NCI-H1694 (cell line): ENCODE results near the gene GRIP1.

Source experiments
- DNase-seq: peaks from one replicate; lab custom pipeline; 2025; lab: John Stamatoyannopoulos, UW

GRIP1 gene

DNA sequence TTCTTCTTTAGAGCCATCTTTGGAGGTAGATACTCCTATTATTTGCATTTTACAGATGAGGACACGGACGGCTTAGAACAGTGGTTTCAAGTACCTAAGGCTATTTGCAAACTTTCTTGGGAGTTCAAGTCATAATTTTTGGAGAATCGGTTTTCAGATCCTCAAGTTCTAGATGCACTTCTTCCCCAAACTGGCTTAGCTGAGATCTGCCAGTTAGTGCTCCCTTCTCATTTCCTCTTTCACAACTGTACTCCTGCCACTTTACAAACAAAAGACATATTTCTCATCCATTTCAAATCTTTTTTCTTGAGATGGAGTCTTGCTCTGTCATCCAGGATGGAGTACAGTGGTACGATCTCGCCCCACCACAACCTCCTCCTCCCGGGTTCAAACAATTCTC lies 299.3 kb downstream of the GRIP1 start:
- DNase-seq: no peak

DNA sequence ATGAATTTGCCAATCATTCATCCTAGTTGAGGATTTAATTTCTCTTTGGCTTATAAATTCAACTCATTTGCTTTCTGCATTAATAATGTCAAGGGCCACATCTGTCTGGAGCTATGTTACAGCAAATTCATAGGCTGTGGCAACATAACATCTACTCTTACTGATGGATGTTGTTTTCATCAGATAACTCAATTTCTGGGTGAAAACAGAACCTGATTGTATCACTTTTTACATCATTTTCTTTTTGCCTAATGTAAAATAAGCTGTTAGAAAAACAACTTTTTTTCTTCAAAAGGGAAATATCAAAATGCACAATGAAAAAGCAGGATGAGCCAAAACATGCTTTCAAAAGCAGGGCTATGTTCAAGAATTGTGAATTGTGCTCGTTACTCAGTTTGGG lies 303.3 kb downstream of the GRIP1 start:
- no peak for DNase-seq

DNA sequence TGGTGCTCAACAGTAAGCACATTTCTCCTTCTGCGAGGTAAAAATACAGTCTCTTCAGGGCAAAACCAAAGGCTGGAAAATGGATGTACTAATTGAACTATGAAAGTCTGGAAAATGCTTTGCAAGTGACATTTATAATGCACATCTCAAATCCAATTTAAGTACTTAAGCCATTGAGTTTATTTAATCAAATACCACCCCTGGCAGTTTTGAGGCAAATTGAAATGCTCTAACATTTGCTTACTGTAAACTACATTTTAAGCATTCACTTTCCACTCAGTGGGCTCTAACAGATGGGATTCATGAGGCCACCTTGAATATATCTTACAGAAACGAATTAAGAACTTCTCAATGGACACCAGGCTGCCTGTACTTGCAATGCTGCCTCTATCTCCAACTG lies 306.9 kb downstream of the GRIP1 start:
- no peak for DNase-seq

DNA sequence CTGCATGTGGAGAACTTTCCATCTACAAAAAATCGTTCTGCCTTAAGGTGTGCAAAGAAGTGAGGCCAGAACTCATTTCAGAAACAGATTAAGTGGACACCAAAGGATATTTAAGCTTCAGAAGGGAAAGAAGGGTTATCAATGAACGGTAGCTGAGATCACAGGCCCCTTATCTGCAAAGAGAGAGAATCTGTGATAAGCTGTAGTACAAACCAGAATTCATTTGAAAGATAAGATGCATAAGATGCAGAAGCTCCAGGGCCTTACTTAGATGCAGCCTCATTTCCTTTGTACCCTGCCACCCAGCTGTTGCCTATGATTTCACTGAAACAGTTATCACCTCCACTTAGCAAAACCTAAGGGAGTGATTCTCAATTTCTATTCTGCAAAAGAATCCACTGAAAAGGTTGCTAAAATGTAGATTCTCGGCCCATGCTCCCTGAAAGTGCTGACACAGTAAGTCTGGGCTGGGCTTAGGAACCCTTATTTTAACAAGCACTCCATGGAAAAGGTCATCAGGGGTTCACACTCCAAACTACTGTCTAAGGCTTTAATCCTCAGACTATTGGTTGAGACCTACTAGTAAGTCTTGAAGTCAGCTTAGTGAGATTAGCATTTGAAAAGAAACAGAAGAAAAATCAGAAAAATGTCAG lies 311.7 kb downstream of the GRIP1 start:
- DNase-seq: no peak

GRCh38 chr12:66365718-66366490 lies 313.0 kb downstream of the GRIP1 start:
- DNase-seq: no peak

DNA sequence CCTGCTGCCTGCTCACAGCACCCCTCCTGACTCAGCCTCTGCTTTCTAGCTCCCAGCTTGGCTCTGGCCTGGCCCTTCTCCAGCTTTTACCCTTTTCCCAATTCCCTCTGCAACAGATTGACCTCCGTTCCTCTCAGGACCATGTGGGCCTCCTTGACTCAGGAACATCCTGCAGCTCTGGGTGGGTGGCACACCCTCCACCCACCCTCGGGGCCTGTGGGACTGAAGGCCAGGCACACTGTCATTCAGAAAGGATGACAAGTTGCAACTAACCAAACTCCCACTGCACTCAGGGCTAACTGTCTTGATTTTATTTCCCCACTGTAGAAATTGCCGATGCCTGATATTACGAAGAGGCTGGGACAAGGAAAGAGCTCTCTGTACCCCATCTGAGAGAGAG lies 317.2 kb downstream of the GRIP1 start:
- no peak for DNase-seq

DNA sequence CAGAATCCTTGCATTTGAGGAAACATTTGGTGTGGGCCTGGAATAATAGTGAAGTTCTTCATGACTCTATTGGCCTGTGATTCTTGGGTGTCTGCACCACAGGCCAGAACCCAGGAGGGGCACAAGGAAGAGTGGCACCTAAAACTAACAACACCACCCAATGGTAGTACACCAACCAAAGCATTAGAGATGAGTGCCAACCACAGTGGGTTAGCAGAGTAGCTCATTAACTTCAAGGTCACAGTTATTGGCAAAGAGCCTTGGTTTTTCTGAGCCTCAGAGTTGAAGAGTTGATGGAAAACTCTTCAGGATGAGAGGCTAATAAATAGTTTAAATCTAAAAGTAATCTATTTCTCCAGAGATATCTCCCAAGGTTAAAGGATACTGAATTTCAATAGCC lies 319.6 kb downstream of the GRIP1 start:
- DNase-seq: no peak

- no peak for DNase-seq
These were observed 324.6 kb downstream of the GRIP1 start for GRCh38 chr12:66354291-66354690.

GRCh38 chr12:66352899-66353298 lies 326.0 kb downstream of the GRIP1 start:
- DNase-seq: no peak

- peak; percentile 33 for DNase-seq
These were observed 326.7 kb downstream of the GRIP1 start for GRCh38 chr12:66352197-66352596.

GRCh38 chr12:66351301-66351700 lies 327.6 kb downstream of the GRIP1 start:
- DNase-seq: no peak

DNA sequence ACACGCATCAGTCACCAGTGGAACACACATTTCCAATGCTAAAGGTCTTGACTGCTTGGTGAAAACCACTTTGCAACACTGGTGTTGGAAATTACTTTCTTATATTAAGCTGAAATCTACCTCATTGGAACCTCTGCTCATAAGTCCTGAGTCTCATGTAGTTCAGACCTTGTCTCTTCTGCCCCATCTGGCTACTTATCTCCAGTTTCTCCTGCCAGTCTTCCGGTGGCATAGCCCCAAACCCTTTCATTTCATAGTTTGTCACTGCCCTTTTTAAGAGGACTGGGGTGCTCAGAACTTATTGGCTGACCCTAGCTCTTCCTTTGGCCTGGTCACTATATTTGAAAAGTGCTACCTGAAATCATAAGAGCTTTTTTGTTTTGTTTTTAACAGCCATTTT lies 332.9 kb downstream of the GRIP1 start:
- no peak for DNase-seq

DNA sequence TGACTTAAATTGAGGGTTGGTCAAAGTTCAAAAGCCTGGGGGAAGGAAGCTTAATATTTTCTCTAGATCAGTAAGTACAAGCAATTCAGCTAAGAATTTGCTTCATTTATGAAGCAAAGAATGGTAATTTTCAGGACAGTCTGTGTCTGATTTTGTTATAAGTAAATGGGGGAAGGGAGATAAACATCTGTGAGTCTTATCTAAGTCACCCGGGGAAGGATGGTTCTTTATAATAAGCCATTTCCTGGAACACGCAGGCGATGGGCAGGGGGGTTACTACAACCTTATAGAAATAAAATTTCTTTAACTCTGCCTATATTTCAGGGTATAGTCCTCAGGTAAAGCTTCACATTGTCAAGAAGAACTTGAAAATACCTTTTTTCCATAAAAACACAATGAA lies 333.7 kb downstream of the GRIP1 start:
- DNase-seq: no peak

GRCh38 chr12:66341126-66341525 lies 337.8 kb downstream of the GRIP1 start:
- no peak for DNase-seq

GRCh38 chr12:66340131-66340530 lies 338.7 kb downstream of the GRIP1 start:
- DNase-seq: no peak

- no peak for DNase-seq
These were observed 341.4 kb downstream of the GRIP1 start for GRCh38 chr12:66337381-66338010.

DNA sequence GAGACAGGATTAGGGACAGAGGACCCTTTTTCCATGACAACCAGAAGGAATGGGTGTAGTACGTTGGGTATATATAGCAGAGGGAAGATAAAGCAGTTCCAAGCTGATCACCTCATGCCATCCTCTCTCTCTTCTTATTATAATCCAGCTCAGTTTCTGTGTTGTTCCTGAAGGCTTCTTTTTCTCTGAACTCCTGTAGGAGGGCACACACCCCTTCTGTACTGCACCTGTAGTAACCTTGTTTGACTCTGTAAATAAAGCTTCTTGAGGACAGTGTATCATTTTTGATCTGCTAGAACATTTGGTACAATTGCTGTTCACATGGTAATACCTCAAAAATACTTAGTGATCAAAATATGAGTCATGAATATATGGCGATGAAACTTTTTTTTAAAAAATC lies 343.1 kb downstream of the GRIP1 start:
- DNase-seq: no peak

GRCh38 chr12:66331814-66332213 lies 347.1 kb downstream of the GRIP1 start:
- no peak for DNase-seq

- no peak for DNase-seq
These were observed 347.9 kb downstream of the GRIP1 start for GRCh38 chr12:66331016-66331415.

- no peak for DNase-seq
These were observed 348.9 kb downstream of the GRIP1 start for GRCh38 chr12:66329941-66330340.

GRCh38 chr12:66323017-66323416 lies 355.9 kb downstream of the GRIP1 start:
- no peak for DNase-seq

DNA sequence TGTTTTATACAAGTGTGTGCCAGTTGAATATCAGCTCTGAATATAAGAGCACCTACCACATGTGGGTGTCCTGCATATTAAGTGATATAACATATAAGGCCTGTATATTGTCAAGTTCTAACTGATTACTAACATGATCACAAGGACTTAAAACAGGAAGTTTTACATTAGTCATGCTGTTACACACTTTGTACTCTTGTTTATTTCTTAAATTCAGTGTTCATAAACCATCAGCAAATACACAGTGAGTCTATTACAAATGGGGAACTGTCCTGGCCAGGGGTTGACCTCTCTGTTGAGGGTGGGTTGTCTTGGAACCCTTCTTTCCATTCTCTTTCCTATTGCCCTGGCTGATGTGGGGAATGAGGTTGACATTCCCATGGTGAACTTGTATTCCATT lies 357.4 kb downstream of the GRIP1 start:
- no peak for DNase-seq

- DNase-seq: no peak
These were observed 357.9 kb downstream of the GRIP1 start for GRCh38 chr12:66320996-66321395.
